Transverse colon (tissue), 4 donors: ENCODE measurements around the gene NKX1-1. TPM values are rescaled to one million over a fixed set of nuclear protein-coding genes. Genes with fewer than 3 reads are reported as not detected.

Source experiments
- DNase-seq: peaks from one replicate; pipeline ENCODE4 v3.0.0-alpha.2; 2019
- H3K27ac ChIP-seq, 4 donors: fragments of 200-600 bp; sonication (generic); 2 replicates each; pipeline ENCODE4 v1.5.1; 2016 to 2018; ENCODE audit warnings: inconsistent platforms in 4 of 4
- H3K27me3 ChIP-seq: fragments of 200-600 bp; sonication (generic); 2 replicates; pipeline ENCODE4 v1.5.1; 2017; ENCODE audit warnings: inconsistent platforms
- H3K36me3 ChIP-seq, 4 donors: fragments of 200-600 bp; sonication (generic); 2 replicates each; pipeline ENCODE4 v1.5.1; 2017 to 2019; ENCODE audit warnings: inconsistent platforms in 4 of 4
- H3K4me1 ChIP-seq, 4 donors: fragments of 200-600 bp; sonication (generic); 2 replicates each; pipeline ENCODE4 v1.5.1; 2017 to 2020; ENCODE audit warnings: inconsistent platforms in 4 of 4
- H3K4me3 ChIP-seq, 4 donors: fragments of 200-600 bp; sonication (generic); 1 replicate in 1 of 4; 2 replicates in 3 of 4; pipeline versions ENCODE4 v1.5.1 to v1.6.1; 2017 to 2019; ENCODE audit warnings: inconsistent platforms in 4 of 4
- H3K9me3 ChIP-seq, 2 donors: fragments of 200-600 bp; sonication (generic); 2 replicates each; pipeline ENCODE4 v1.5.1; 2017 to 2019; ENCODE audit warnings: inconsistent platforms in 2 of 2
- CTCF ChIP-seq, 5 experiments: fragments of 200-600 bp in 3 of 5; fragments of 450-650 bp in 2 of 5; sonication (generic) in 3 of 5; IDR thresholded peaks; 1 replicate in 2 of 5; 2 replicates in 3 of 5; pipeline ENCODE4 v1.5.1; 2016 to 2017; ENCODE audit warnings: antibody characterized with exemption in 5 of 5, inconsistent platforms in 3 of 5, mild to moderate bottlenecking in 2 of 5, moderate library complexity in 1 of 5
- EP300 ChIP-seq: sonication (generic); formaldehyde crosslinking; IDR thresholded peaks from one replicate; pipeline ENCODE4 v1.6.1; 2017; ENCODE audit warnings: antibody characterized with exemption, low read depth
- POLR2A ChIP-seq: fragments of 450-650 bp; IDR thresholded peaks from one replicate; pipeline ENCODE4 v1.6.1; 2016; ENCODE audit warnings: antibody characterized with exemption, mild to moderate bottlenecking, moderate library complexity
- POLR2AphosphoS5 ChIP-seq, 3 donors: sonication (generic); formaldehyde crosslinking; IDR thresholded peaks; one replicate each; pipeline ENCODE4 v1.6.1; 2016; ENCODE audit warnings: antibody characterized with exemption in 3 of 3
- WGBS, 2 donors: methylation state at CpG; one replicate each; pipeline ENCODE4 v1.1.5; 2018; ENCODE audit warnings: low coverage in 1 of 2; 5-methylcytosine and 5-hydroxymethylcytosine counted together
- in situ Hi-C, 4 donors: fragments of 200-750 bp; cut with MboI; loops; one replicate each; pipeline versions ENCODE4 v1.15.0 to v1.15.1; 2017; ENCODE audit warnings: low sequenced_read_pairs in 3 of 4, low pct_ligation_motif_present in 1 of 4, low pct_unique_long_range_greater_than_20kb in 1 of 4
- intact Hi-C: fragments of 100-400 bp; cut with DNase I; formaldehyde crosslinking; loops from one replicate; pipeline ENCODE4 v1.15.1; 2023; ENCODE audit warnings: low total_unique reads
- total RNA-seq, 4 donors: library from RNA; depleted of rRNA; stranded (reverse); fragments of >200 nt; gene quantifications; one replicate each; pipeline ENCODE4 v1.1.0, GENCODE V29; 2016

NKX1-1 gene
- not detected for total RNA-seq

GRCh38 chr4:1406394-1406980 lies at the start of gene NKX1-1:
TSS of gene NKX1-1 (minus strand) at chr4:1406442. CDS start at chr4:1406442, 0 bp downstream.
- DNase-seq, result no peak
- H3K4me3 ChIP-seq, result no peak within 1 kb of the TSS
- TF ChIP-seq EP300 (no peak), POLR2AphosphoS5 (IDR thresholded peaks at IDR 0.05) (no peak), CTCF (IDR thresholded peaks at IDR 0.05) (no peak), POLR2A (no peak)
- peaks cover 0 to 24% (median 5%) of the 10 kb centered on the region in 4 donors for H3K4me1 ChIP-seq
- H3K27ac ChIP-seq, result no peak within 1 kb of the TSS
- in situ Hi-C loops (no loop called here), intact Hi-C loops (no loop called here)
- no peaks in the 10 kb centered on the region for H3K36me3 ChIP-seq
- peaks cover 100% of the 10 kb centered on the region for H3K27me3 ChIP-seq
- WGBS, 2 donors, result 21% methylated on average over 70 of the region's 91 CpGs; no CpG with 5 or more reads in 1 of the 2 donors
- H3K9me3 ChIP-seq, result no peaks in the 10 kb centered on the region

GRCh38 chr4:1453731-1454130 lies 47.5 kb upstream of the NKX1-1 start:
- TF ChIP-seq EP300 (no peak), POLR2AphosphoS5 (IDR thresholded peaks at IDR 0.05) (no peak)
- no peaks in the 10 kb centered on the region for H3K9me3 ChIP-seq
- H3K4me3 ChIP-seq, result no peak overlapping the region
- intact Hi-C loops (no loop called here), in situ Hi-C loops (no loop called here)
- DNase-seq, result no peak
- no peak overlapping the region for H3K27ac ChIP-seq
- WGBS, 2 donors, result 85 to 100% methylated on average over 2 of the region's 2 CpGs
- no peaks in the 10 kb centered on the region for H3K36me3 ChIP-seq
- H3K27me3 ChIP-seq, result peaks cover 23% of the 10 kb centered on the region
- no peaks in the 10 kb centered on the region for H3K4me1 ChIP-seq

GRCh38 chr4:1452431-1453051 lies 46.3 kb upstream of the NKX1-1 start:
- DNase-seq, result no peak
- Histone ChIP-seq H3K9me3 (no peaks in the 10 kb centered on the region), H3K36me3 (no peaks in the 10 kb centered on the region), H3K27ac (no peak overlapping the region), H3K4me3 (no peak overlapping the region), H3K4me1 (no peaks in the 10 kb centered on the region), H3K27me3 (peaks cover 22% of the 10 kb centered on the region)
- WGBS, 2 donors, result 66 to 77% methylated on average over 5 of the region's 5 CpGs
- no peak for TF ChIP-seq POLR2A
- TF ChIP-seq EP300, result no peak
- intact Hi-C loops, result no loop called here
- in situ Hi-C loops, result no loop called here

- TF ChIP-seq EP300 (no peak), CTCF (IDR thresholded peaks at IDR 0.05) (no peak)
- Histone ChIP-seq H3K4me3 (no peak overlapping the region), H3K4me1 (no peaks in the 10 kb centered on the region), H3K27ac (no peak overlapping the region), H3K36me3 (no peaks in the 10 kb centered on the region), H3K9me3 (no peaks in the 10 kb centered on the region), H3K27me3 (peaks cover 22% of the 10 kb centered on the region)
- 77% methylated on average over 3 of the region's 3 CpGs; no CpG with 5 or more reads in 1 of the 2 donors for WGBS, 2 donors
- intact Hi-C loops (no loop called here), in situ Hi-C loops (no loop called here)
- DNase-seq, result no peak
Measured at GRCh38 chr4:1451752-1452122, 45.5 kb upstream of the NKX1-1 start.

- no peaks in the 10 kb centered on the region for H3K4me1 ChIP-seq
- in situ Hi-C loops, result no loop called here
- DNase-seq, result no peak
- no peak for TF ChIP-seq POLR2AphosphoS5 (IDR thresholded peaks at IDR 0.05)
- TF ChIP-seq CTCF (IDR thresholded peaks at IDR 0.05), result no peak
- TF ChIP-seq EP300, result no peak
- TF ChIP-seq POLR2A, result no peak
- no peak overlapping the region for H3K27ac ChIP-seq
- WGBS, 2 donors, result 75% methylated on average over 14 of the region's 18 CpGs; no CpG with 5 or more reads in 1 of the 2 donors
- intact Hi-C loops, result no loop called here
- peaks cover 22% of the 10 kb centered on the region for H3K27me3 ChIP-seq
- H3K4me3 ChIP-seq, result no peak overlapping the region
- H3K36me3 ChIP-seq, result no peaks in the 10 kb centered on the region
- H3K9me3 ChIP-seq, result no peaks in the 10 kb centered on the region
Measured at GRCh38 chr4:1451106-1451751, 45.0 kb upstream of the NKX1-1 start.
